BJ (cell line): Measurements from ENCODE around the gene VWA3B. TPM values are rescaled to one million over a fixed set of nuclear protein-coding genes. Genes with fewer than 3 reads are reported as not detected.

ENCODE experiments used
- CTCF ChIA-PET: fragments of 350-600 bp; formaldehyde crosslinking; extraction: SDS; loops from one replicate; lab custom pipeline; 2021; ENCODE audit warnings: antibody characterized with exemption, inconsistent platforms; lab: Yijun Ruan, JAX
- POLR2A ChIA-PET: fragments of 300-600 bp; sonication (Branson Sonifier 250); formaldehyde crosslinking; extraction: SDS; loops from one replicate; lab custom pipeline; 2021; ENCODE audit warnings: antibody characterized with exemption; lab: Charles Lee
- DNase-seq: peaks from one replicate; pipeline ENCODE4 v3.0.0-alpha.2; 2011; ENCODE audit warnings: low read depth
- H3K27me3 ChIP-seq: 2 replicates; pipeline ENCODE4 v1.6.0; 2011; ENCODE audit warnings: low read length; ENCODE audit not compliant: control insufficient read depth, insufficient read depth
- H3K36me3 ChIP-seq: 2 replicates; pipeline ENCODE4 v1.5.1; 2011; ENCODE audit warnings: low read length; ENCODE audit not compliant: control insufficient read depth, insufficient read depth
- H3K4me3 ChIP-seq: 2 replicates; pipeline ENCODE4 v1.5.1; 2011; ENCODE audit warnings: low read depth, mild to moderate bottlenecking, control low read depth, low read length
- polyA plus RNA-seq: library from polyadenylated mRNA; depleted of rRNA; stranded (reverse); fragments of >200 nt; gene quantifications from 2 replicates; pipeline ENCODE4 v1.2.3, GENCODE V29; 2011
- TF ChIP-seq, protein P1 (sequence below): IDR thresholded peaks from 2 replicates; pipeline ENCODE4 v1.5.1; 2011; ENCODE audit warnings: low read depth, mild to moderate bottlenecking, control low read depth, inconsistent platforms, low read length, moderate library complexity; ENCODE audit not compliant: insufficient read depth

VWA3B gene
- polyA plus RNA-seq, 1 experiment, result not detected

DNA sequence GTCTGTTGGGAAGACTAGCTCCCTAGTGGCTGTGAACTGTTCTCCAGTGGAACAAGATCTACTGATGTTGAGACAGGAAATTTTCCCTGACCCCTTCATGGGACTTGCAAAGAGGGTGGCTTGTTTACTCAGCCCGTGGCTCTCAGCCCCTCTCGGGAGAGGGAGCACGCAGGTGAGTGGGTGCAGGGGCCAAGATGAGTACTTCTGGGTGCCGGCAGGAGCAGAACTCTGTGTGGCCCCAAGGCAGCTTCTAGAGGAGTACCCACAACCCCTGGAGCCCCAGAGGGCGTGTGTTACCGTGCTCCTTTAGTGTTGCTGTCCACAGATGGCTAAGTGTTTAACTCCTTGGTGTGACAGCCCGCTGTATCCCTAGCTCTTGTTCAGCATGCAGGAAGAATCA, 191.1 kb downstream of the VWA3B start:
- CTCF ChIA-PET, result interaction anchor here (0.6 to 4.3 kb wide), 2 partner anchors 9 to 79 kb away, joined by 3 to 22 read pairs; no protein-coding TSS in a partner anchor
- POLR2A ChIA-PET, result no interaction called here
- TF ChIP-seq, protein P1, sequence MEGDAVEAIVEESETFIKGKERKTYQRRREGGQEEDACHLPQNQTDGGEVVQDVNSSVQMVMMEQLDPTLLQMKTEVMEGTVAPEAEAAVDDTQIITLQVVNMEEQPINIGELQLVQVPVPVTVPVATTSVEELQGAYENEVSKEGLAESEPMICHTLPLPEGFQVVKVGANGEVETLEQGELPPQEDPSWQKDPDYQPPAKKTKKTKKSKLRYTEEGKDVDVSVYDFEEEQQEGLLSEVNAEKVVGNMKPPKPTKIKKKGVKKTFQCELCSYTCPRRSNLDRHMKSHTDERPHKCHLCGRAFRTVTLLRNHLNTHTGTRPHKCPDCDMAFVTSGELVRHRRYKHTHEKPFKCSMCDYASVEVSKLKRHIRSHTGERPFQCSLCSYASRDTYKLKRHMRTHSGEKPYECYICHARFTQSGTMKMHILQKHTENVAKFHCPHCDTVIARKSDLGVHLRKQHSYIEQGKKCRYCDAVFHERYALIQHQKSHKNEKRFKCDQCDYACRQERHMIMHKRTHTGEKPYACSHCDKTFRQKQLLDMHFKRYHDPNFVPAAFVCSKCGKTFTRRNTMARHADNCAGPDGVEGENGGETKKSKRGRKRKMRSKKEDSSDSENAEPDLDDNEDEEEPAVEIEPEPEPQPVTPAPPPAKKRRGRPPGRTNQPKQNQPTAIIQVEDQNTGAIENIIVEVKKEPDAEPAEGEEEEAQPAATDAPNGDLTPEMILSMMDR, result no peak
- H3K27me3 ChIP-seq, result peaks cover 4% of the 10 kb centered on the region
- no peak for DNase-seq
- no peak overlapping the region for H3K4me3 ChIP-seq
- H3K36me3 ChIP-seq, result no peaks in the 10 kb centered on the region

DNA sequence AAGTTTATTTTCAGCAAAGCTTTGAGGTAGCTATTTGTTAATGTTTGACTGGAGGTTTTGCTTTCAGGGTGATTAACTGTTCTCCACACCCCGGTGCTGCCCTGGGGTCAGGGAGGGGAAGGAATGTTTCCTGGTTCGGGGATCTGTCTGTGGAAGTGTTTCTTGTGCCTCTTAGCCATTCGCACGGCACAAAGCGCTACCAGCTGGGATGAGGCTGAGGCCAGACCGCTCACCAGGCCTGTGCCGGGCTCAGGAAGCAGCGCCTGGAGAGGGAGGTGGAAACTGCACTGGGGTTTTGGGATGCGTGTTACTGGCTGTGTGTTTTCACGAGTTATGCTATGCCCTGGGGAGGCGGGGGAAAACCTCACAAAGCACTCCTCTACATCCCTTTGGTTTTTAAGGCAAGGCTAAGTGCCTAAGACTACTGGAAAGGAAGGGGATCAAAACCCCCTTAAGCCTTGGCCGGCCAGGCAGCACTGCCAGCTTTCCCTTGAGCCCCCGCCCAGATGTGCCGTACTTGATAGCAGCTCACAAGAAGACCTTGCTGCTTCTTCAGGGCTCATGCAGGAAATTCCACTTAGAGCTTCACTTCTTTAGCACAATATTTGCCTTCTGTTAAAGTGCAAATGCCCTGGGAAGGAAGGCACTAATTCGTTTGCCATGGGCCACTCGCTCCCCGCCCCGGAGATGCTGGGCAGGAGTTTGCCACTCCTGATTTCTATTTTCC, 193.6 kb downstream of the VWA3B start:
- Histone ChIP-seq H3K27me3 (peaks cover 4% of the 10 kb centered on the region), H3K4me3 (no peak overlapping the region), H3K36me3 (no peaks in the 10 kb centered on the region)
- ChIA-PET CTCF (interaction anchor here (0.6 to 4.3 kb wide), 2 partner anchors 11 to 506 kb away, joined by 3 to 22 read pairs; no protein-coding TSS in a partner anchor), POLR2A (no interaction called here)
- DNase-seq, result no peak
- TF ChIP-seq, protein P1, result no peak

DNA sequence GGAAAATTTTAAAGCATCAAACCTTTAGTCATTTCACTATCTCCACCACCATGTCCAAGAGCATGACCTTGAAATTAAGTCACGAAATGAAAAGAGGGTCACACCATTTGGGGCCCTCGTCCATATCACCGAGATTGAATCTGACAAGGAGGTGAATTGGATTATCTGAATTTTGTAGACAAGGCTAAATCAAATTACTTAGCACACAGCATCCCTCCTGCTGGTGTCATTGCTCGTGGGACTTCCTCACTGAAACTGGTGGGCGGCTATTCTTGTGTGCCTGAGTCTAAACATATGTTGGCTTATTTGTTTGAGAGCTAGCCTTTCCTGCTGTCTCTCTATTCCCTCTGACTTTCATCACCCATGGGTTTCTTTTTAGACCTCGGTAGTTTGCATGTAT, 194.6 kb downstream of the VWA3B start:
- ChIA-PET CTCF (interaction anchor here (1.0 to 4.3 kb wide), 2 partner anchors 12 kb away, joined by 4 to 22 read pairs; no protein-coding TSS in a partner anchor), POLR2A (no interaction called here)
- DNase-seq, result no peak
- no peak overlapping the region for H3K4me3 ChIP-seq
- H3K27me3 ChIP-seq, result peaks cover 4% of the 10 kb centered on the region
- TF ChIP-seq, protein P1, result no peak
- no peaks in the 10 kb centered on the region for H3K36me3 ChIP-seq

DNA sequence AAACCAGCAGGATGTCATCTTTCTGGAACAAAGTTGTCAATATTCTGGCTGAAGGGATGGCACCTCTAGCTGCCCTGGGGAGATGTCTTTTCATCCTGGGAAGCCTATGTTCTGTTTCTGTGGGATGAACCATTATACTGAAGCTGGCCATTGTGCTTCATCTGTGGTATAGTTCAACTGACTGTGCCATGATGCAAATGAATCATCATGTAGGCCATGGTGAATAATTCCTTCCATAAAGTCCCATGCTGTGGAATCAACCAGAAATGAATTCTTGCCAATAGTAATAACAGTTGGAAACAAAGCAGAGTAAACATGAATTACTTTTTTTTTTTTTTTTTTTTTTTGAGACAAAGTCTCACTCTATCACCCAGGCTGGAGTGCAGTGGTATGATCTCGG, 195.1 kb downstream of the VWA3B start:
- CTCF ChIA-PET, result interaction anchor here (1.0 kb wide), 1 partner anchor 13 kb away, joined by 4 read pairs; no protein-coding TSS in a partner anchor
- DNase-seq, result no peak
- Histone ChIP-seq H3K36me3 (no peaks in the 10 kb centered on the region), H3K4me3 (no peak overlapping the region), H3K27me3 (peaks cover 4% of the 10 kb centered on the region)
- POLR2A ChIA-PET, result no interaction called here
- TF ChIP-seq, protein P1, result no peak

DNA sequence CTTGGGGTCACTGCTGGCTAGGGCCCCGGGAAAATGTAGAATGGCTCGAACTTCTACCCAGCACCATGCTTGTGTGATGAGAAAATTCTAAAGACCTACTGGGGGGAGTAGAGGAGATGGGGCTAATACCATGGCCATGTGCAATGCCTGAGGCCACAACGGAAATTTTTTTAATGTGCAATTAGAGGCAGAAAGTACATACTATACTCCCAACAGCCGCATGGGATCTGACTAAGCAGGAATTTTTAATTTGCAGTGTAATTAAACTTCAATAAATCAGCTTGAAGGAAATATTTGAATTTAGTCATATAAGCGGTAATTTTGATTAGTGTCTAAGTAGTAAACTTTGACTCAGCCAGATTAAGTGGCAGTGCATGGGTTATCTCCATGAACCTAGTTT, 206.1 kb downstream of the VWA3B start:
- ChIA-PET POLR2A (no interaction called here), CTCF (no interaction called here)
- DNase-seq, result no peak
- H3K4me3 ChIP-seq, result no peak overlapping the region
- no peaks in the 10 kb centered on the region for H3K36me3 ChIP-seq
- H3K27me3 ChIP-seq, result no peaks in the 10 kb centered on the region
- TF ChIP-seq, protein P1, result no peak
